ENCODE results near the gene FOXP3.

The FOXP3 gene

DNA sequence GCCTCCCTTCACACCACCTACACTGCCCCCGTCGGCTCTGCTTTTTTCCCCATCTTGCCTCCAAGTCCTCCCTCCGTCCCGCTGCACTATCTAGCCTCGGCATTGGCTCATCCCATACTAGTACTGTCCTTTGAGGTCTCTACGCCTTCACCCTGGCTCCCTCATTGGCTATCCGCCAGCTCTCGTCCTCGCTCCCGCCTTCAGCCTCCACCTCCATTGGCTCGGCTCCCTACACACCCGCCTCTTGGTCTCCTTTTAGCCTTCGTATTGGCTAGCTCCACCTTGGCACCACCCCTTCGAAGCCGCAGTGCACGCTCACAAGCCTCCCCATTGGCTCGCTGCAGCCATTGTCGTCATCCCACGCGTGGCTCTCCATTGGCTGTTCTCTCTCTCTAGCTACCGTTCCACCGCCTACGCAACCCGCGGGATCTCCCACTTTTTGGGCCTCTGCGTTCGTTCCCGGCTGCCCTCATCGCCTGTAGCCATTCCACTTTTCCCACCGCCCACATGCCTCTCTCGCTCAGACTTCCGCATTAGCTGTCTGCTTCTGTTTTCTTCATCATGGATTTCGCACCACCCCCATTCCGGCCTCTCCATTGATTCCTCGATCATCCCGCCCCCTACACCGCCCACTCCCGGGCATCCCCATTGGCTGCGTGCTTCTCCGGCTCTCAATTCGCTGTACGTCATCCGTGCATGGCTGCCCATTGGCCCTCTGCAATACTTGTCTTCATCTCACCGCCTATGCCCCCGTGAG is 4.7 kb upstream of the FOXP3 start:
- H3K4me3 ChIP-seq (ENCODE audit: low read depth, low read length) = peak overlapping the region; percentile 64
- TF ChIP-seq, protein P1, sequence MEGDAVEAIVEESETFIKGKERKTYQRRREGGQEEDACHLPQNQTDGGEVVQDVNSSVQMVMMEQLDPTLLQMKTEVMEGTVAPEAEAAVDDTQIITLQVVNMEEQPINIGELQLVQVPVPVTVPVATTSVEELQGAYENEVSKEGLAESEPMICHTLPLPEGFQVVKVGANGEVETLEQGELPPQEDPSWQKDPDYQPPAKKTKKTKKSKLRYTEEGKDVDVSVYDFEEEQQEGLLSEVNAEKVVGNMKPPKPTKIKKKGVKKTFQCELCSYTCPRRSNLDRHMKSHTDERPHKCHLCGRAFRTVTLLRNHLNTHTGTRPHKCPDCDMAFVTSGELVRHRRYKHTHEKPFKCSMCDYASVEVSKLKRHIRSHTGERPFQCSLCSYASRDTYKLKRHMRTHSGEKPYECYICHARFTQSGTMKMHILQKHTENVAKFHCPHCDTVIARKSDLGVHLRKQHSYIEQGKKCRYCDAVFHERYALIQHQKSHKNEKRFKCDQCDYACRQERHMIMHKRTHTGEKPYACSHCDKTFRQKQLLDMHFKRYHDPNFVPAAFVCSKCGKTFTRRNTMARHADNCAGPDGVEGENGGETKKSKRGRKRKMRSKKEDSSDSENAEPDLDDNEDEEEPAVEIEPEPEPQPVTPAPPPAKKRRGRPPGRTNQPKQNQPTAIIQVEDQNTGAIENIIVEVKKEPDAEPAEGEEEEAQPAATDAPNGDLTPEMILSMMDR (IDR thresholded peaks at IDR 0.05; ENCODE audit: low read depth, low read length) = no peak
- in situ Hi-C loops (cut with HindIII; ENCODE audit: low sequenced_read_pairs) = no loop called here

DNA sequence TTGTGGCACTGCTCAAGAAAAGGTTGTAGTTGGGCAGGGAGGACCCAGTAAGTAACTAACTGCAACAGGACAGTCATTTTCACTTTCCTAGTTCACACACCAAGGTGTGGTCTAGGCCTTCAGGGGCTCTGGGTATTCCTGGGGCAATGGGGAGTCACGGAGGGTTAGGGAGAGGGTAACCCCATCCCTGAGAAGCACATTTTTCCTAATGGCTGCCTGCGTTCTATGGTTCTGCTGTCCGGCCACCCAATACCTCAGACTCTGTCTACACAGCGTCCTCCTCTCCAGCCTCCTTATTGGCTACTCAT is 4.1 kb upstream of the FOXP3 start:
- H3K4me3 ChIP-seq (ENCODE audit: low read depth, low read length) = peak overlapping the region; percentile 64
- in situ Hi-C loops (cut with HindIII; ENCODE audit: low sequenced_read_pairs) = no loop called here
- DNase-seq (ENCODE audit: low read depth, low spot score) = no peak
- TF ChIP-seq, protein P1 (IDR thresholded peaks at IDR 0.05; ENCODE audit: low read depth, low read length) = no peak

More for the DNA sequence above, 4.7 kb upstream of the FOXP3 start:
- peak; percentile 97 for DNase-seq (ENCODE audit: low read depth, low spot score)

DNA sequence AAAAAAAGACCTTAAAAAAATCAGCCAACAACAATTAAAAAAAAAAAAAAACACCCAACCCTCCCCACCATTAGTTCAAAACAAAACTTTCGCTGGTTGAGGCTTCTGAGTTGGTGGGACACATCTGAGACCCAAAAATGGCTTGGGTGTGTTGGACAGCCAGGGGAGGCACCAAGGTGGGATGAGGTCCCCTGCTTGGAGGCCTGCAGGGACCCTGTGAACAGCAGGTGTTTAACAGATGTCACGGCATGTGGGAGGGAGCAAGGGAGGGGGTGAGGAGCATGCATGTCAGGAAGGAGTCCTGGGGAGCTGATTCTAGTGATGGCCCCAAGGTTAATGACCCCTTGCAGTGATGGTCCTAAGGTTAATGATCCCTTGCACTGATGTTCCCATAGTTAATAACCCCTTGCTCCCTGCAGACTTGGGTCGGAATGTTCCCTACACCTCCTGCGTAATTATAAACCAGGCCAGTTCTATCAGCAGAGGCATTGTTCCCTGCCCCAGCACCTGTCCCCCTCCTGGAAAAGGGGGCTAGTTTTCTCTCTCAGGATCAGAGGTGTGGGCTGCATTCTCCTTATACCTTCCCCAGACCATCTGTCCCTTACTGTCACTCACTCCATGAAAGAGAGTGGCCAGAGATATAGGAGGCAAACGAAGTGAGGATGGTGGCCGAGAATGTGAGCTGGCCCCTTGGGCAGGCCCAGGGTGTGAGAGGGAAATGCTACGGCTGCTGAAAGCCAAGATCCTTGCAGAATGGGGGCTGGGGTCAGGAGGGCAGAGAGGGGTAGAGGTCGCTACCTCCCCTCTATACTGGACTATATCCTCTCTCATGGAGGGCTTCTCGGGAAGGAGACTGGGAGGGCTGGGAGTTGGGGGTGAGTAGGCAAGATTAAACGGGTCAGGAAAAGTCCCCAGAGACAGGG is 2.3 kb upstream of the FOXP3 start:
- no peak for DNase-seq (ENCODE audit: low read depth, low spot score)
- TF ChIP-seq, protein P1 (IDR thresholded peaks at IDR 0.05; ENCODE audit: low read depth, low read length) = no peak
- in situ Hi-C loops (cut with HindIII; ENCODE audit: low sequenced_read_pairs) = no loop called here
- no peak overlapping the region for H3K4me3 ChIP-seq (ENCODE audit: low read depth, low read length)

DNA sequence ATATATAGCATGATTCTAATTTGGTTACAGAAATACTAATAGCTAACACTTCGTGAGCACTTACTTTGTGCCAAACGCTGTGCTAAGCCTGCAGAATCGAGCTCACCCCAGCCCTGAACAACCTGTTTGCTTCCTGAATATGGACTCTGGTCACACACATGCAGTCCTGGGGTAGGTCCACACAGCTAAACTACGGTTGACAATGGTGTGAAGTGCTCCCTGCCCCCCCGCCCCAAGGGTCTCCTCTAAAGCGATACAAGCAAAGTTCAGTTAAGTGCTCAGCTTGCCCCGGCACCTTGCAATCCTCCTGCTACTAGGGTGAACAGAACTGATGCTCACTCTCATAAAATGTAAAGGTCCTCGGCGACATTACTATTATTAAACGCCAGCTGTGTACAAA is 879 bp downstream of the FOXP3 start:
- no peak overlapping the region for H3K4me3 ChIP-seq (ENCODE audit: low read depth, low read length)
- in situ Hi-C loops (cut with HindIII; ENCODE audit: low sequenced_read_pairs) = no loop called here
- TF ChIP-seq, protein P1 (IDR thresholded peaks at IDR 0.05; ENCODE audit: low read depth, low read length) = no peak
- no peak for DNase-seq (ENCODE audit: low read depth, low spot score)

DNA sequence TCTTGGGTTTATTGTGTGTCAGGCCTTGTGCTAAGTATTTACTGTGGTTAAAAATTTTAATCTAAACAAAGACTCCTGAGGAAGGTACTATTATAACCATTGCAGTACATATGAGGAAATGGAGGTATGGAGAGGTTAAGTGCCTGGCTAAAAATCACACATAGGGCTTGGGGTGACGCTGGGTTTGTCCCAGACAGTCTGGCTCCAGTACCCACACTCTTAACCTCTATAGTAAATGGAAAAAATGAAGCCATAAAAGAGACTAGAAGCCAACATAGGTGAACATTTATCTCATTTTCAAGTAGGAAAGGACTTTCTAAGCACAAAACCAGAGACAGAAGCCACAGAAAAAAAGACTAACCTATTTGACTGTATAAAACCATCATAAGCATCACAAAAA is 1.9 kb downstream of the FOXP3 start:
- no peak overlapping the region for H3K4me3 ChIP-seq (ENCODE audit: low read depth, low read length)
- TF ChIP-seq, protein P1 (IDR thresholded peaks at IDR 0.05; ENCODE audit: low read depth, low read length) = no peak
- no peak for DNase-seq (ENCODE audit: low read depth, low spot score)
- in situ Hi-C loops (cut with HindIII; ENCODE audit: low sequenced_read_pairs) = no loop called here

DNA sequence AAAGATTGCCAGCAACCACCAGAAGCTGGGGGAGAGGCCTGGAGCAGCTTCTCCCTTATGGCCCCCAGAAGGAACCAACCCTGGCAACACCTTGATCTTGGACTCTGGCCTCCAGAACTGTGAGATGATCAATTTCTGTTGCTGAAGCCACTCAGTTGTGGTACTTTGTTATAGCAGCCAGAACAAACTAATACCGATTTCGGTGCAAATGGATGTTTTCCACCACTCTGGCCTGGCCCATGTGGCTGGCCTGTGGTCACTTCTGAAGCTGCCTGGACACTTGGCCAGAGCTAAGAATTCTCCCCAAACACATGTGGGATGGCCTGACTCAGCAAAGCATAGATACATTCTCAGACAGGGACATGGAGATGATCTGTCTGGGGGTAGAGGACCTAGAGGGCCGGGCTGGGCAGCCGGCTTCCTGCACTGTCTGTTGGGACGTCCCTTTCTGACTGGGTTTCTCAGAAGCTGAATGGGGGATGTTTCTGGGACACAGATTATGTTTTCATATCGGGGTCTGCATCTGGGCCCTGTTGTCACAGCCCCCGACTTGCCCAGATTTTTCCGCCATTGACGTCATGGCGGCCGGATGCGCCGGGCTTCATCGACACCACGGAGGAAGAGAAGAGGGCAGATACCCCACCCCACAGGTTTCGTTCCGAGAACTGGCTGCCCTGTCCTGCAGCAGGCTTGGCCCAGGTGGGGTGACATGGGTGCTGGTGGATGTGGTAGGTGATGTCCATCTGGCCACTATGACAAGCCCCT is 4.1 kb downstream of the FOXP3 start:
- in situ Hi-C loops (cut with HindIII; ENCODE audit: low sequenced_read_pairs) = no loop called here
- TF ChIP-seq, protein P1 (IDR thresholded peaks at IDR 0.05; ENCODE audit: low read depth, low read length) = no peak
- DNase-seq (ENCODE audit: low read depth, low spot score) = no peak
- H3K4me3 ChIP-seq (ENCODE audit: low read depth, low read length) = no peak overlapping the region

Measured in astrocyte of the spinal cord (primary cell).